GM18498 (cell line): ENCODE measurements around the gene MAT1A.
"Not testable (repeated sequence)": the region's sequence is repeated elsewhere in the genome, so short reads cannot be mapped to it uniquely, and the experiment has no call there.

ENCODE experiments used
- ATAC-seq: cut with Tn5 transposase; IDR thresholded peaks from one replicate; pipeline ENCODE4 v1.9.1; 2021; ENCODE audit warnings: mild to moderate bottlenecking, moderate library complexity; ENCODE audit not compliant: unreplicated experiment

The MAT1A gene

DNA sequence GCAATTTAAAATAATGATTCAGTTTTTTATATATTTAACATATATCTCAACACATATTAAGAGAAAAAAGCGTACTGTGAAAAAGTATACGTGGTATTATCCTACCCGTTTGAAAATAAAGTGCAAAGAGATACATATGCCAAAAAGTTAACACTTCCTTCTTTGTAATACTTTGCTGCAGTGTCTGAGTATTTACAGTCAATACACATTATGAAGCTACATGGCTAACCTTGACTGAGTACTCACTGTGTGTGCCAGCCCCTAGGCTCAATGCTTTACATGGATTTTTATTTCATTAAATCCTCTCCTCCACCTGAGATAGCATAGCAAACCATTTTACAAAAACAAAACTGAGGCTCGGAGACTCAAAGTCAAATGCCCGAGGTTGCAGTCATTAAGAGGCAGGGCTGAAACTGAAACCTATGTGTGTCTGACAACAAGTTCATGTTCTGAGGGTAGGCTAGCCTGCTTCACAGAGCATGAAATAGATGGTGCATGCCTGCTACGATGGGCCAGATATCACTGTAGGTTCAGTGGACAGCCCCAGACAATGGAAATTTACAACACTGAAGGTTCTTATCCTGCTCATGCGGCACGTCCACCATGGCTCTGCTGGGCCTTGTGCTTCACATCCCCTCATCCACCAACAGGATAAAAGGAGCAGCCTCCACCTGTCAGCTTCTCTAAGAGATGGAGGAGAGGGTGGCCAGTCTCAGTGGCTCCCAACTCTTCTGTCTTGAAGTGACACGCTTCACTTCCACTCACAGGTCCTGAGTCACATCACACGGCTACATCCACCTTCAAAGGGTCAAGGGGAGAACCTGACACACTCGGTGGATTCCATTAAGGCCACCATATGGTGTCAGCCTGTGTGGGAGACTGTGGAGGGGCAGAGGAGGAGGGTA is 54.9 kb downstream of the MAT1A start:
- peak; percentile 100 for ATAC-seq

DNA sequence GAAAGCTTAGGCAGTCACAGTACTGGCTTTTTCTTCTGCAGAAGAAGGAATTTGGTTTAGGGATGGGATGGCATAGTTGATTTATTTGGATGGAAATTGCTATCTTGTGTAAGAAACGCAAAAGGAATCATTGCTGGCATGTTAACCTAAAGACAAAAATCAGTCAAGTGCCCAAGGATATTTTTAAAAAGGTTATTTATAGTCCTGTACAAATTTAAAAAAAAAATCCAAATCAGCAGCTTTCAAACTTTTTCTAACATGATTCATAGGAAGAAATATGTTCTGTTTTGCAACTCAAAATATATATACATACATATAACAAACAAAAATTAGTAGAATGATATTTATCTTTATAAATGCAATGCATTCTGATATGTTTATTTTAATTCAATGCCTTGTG is 55.6 kb downstream of the MAT1A start:
- not testable (repeated sequence) for ATAC-seq

- not testable (repeated sequence) for ATAC-seq
Measured at GRCh38 chr10:80226723-80227122, 62.7 kb downstream of the MAT1A start.

DNA sequence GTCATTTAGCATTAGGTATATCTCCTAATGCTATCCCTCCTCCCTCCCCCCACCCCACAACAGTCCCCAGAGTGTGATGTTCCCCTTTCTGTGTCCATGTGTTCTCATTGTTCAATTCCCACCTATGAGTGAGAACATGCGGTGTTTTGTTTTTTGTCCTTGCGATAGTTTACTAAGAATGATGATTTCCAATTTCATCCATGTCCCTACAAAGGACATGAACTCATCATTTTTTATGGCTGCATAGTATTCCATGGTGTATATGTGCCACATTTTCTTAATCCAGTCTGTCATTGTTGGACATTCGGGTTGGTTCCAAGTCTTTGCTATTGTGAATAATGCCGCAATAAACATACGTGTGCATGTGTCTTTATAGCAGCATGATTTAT is 66.4 kb downstream of the MAT1A start:
- not testable (repeated sequence) for ATAC-seq
